ENCODE data around the gene ACKR4. TPM values are rescaled to one million over a fixed set of nuclear protein-coding genes. Genes with fewer than 3 reads are reported as not detected.

The ACKR4 gene
- polyA plus RNA-seq, 1 experiment = 26.7 TPM

GRCh38 chr3:132642539-132642847, 45.4 kb downstream of the ACKR4 start:
- no peaks in the 10 kb centered on the region for H3K36me3 ChIP-seq (ENCODE audit: control insufficient read depth, insufficient read depth, low read length)
- H3K27me3 ChIP-seq (ENCODE audit: control insufficient read depth, insufficient read depth, low read length) = no peaks in the 10 kb centered on the region
- DNase-seq (ENCODE audit: low read depth) = no peak
- ChIA-PET CTCF (interaction anchor here (1.0 to 6.7 kb wide), 13 partner anchors 10 to 300 kb away, joined by 3 to 137 read pairs (median 4); partner anchors contain the start of gene ACAD11), POLR2A (no interaction called here)
- H3K4me3 ChIP-seq (ENCODE audit: low read depth, low read length) = no peak overlapping the region
- TF ChIP-seq CTCF (IDR thresholded peaks at IDR 0.05; ENCODE audit: insufficient read depth, low read depth, low read length) = no peak

- TF ChIP-seq CTCF (IDR thresholded peaks at IDR 0.05; ENCODE audit: insufficient read depth, low read depth, low read length) = no peak
- no peak for DNase-seq (ENCODE audit: low read depth)
- POLR2A ChIA-PET = no interaction called here
- Histone ChIP-seq H3K4me3 (ENCODE audit: low read depth, low read length) (no peak overlapping the region), H3K36me3 (ENCODE audit: control insufficient read depth, insufficient read depth, low read length) (no peaks in the 10 kb centered on the region), H3K27me3 (ENCODE audit: control insufficient read depth, insufficient read depth, low read length) (no peaks in the 10 kb centered on the region)
- CTCF ChIA-PET = interaction anchor here (0.7 to 6.7 kb wide), 16 partner anchors 9 to 301 kb away, joined by 3 to 137 read pairs (median 4); partner anchors contain the start of gene ACAD11
Observed at GRCh38 chr3:132643366-132643765, 46.3 kb downstream of the ACKR4 start.

- POLR2A ChIA-PET = no interaction called here
Observed at GRCh38 chr3:132645058-132645457, 48.0 kb downstream of the ACKR4 start.

GRCh38 chr3:132650153-132650552, 53.1 kb downstream of the ACKR4 start:
- TF ChIP-seq CTCF (IDR thresholded peaks at IDR 0.05; ENCODE audit: insufficient read depth, low read depth, low read length) = no peak
- POLR2A ChIA-PET = no interaction called here
- CTCF ChIA-PET = interaction anchor here (1.4 kb wide), 1 partner anchor 9 kb away, joined by 3 read pairs; no protein-coding TSS in a partner anchor

More at GRCh38 chr3:132645058-132645457, 48.0 kb downstream of the ACKR4 start:
- Histone ChIP-seq H3K36me3 (ENCODE audit: control insufficient read depth, insufficient read depth, low read length) (no peaks in the 10 kb centered on the region), H3K4me3 (ENCODE audit: low read depth, low read length) (no peak overlapping the region), H3K27me3 (ENCODE audit: control insufficient read depth, insufficient read depth, low read length) (no peaks in the 10 kb centered on the region)
- CTCF ChIA-PET = interaction anchor here (0.7 to 1.5 kb wide), 5 partner anchors 16 to 293 kb away, joined by 3 to 7 read pairs (median 3); no protein-coding TSS in a partner anchor
- DNase-seq (ENCODE audit: low read depth) = no peak
- TF ChIP-seq CTCF (IDR thresholded peaks at IDR 0.05; ENCODE audit: insufficient read depth, low read depth, low read length) = no peak

More at GRCh38 chr3:132650153-132650552, 53.1 kb downstream of the ACKR4 start:
- Histone ChIP-seq H3K27me3 (ENCODE audit: control insufficient read depth, insufficient read depth, low read length) (no peaks in the 10 kb centered on the region), H3K36me3 (ENCODE audit: control insufficient read depth, insufficient read depth, low read length) (no peaks in the 10 kb centered on the region), H3K4me3 (ENCODE audit: low read depth, low read length) (no peak overlapping the region)
- DNase-seq (ENCODE audit: low read depth) = no peak

Other genes with a start within 250 kb of the ACKR4 start
- 21.7 and 42.7 TPM in 2 replicates for gene DNAJC13, start 179.8 kb upstream of the ACKR4 start, polyA plus RNA-seq (2011; rRNA removed)
- 19.6 and 25.5 TPM in 2 replicates for gene ACAD11, start 62.5 kb downstream of the ACKR4 start, polyA plus RNA-seq (2011; rRNA removed)
- 26.2 and 34.3 TPM in 2 replicates for gene UBA5, start 63.1 kb downstream of the ACKR4 start, polyA plus RNA-seq (2011; rRNA removed)
- gene NPHP3, start 125.1 kb downstream of the ACKR4 start, polyA plus RNA-seq (2011; rRNA removed) = 12.3 and 24.3 TPM in 2 replicates